ENCODE measurements around the gene TMOD2.
"Not testable (repeated sequence)": the region's sequence is repeated elsewhere in the genome, so short reads cannot be mapped to it uniquely, and the experiment has no call there.

Gene TMOD2

DNA sequence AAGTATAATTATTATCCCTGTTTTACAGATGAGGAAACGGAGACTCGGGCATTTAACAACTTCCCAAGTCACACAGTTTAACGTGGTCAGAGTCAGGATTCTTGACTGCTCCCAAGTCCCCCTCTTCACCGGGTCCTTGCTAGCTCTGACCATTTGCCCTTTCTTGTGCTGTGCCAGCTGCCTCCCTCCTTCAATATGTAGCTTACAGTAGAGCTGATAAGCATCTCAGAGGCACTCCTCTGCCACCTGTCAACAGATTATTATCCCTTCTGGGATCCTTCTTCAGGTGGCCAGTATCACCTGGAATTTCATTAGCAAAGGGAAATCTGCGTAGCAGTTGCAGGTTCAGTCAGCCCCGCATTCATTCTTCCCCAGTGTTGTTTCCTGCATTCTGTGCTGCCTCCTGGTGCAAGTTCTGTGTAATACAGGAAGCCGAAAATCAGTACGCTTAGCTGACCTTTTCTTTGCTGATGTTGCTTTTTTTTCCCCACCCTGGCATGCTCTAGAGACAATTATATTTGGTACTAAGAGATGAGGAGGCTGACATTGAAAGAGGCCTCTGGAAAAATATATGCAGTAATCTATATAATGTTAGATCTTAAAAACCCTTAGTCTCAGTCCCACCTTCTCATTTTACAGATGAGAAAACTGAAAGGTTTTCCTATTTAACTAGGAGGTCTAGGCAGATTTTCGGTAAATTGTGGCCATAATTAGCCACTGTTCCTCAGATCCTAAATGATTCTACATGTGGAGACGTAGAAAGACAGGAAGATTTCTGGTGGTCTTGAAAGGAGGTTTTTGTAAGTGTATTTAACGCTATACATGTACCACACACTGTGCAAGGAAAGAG, 24.8 kb downstream of the TMOD2 start:
- peak; percentile 23 for DNase-seq (ENCODE audit: low read depth)

DNA sequence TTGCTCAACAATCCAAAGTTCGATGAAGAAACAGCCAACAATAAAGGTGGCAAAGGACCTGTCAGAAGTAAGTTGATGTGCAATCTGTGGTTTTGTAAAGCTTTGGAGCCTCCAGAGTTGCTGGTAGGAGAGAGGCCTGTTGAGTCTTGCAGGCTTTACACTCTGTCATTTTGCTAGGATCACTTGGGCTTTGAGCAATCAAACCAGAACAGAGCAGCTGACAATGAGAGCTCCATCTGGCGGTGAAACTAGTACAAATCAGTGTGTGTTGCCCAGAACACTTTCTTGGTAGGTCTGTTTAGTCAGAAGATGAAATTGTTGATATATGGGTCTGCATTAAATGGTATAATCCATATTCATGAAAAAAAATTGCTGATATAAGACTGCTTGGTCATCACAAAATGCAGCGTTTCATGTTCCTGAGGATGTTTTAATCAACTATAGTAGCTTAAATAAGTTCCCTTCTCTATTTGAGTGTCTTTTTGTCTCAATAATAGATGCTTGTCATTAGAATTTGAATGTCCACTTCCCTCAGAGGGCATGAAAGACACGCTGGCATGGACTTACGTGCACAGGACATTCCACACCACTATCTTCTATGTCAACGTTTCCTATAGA, 25.7 kb downstream of the TMOD2 start:
- DNase-seq (ENCODE audit: low read depth), result peak; percentile 63

DNA sequence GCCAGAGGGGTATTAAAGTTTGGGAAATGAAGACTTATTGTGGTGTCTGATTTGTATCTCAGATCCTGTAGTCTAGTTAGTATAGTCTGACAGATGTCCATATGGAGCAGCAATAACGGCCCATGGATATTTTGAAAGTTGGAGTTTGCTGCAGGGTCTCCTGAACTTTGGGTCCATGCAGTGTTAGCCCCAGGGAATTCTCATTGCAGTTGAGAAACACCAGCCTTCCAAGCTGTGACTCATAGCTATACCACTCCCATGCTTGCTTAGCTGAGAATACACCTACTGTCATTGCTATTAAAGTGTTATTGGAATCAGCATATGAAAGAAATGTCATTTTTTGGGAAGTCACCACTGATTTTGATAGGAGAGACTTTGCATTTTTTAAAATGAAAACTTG, 29.2 kb downstream of the TMOD2 start:
- DNase-seq (ENCODE audit: low read depth), result no peak

DNA sequence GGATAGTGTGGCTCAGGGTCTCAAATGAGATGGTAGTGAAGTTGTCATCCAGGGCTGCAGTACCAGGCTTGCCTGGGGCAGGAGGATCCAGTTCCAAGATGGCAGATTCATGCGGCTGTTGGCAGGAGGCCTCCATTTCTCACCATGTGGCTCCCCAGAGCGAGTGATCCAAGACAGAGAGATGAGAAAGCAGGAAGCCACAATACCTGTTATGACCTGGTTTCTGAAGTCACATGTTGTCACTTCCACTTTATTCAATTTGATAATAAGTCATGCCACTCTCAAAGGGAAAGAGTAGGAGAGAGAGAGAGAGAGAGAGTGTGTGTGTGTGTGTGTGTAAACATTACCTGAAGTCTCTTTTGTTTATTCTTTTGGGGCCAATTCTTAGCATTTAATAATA, 30.1 kb downstream of the TMOD2 start:
- DNase-seq (ENCODE audit: low read depth), result no peak

DNA sequence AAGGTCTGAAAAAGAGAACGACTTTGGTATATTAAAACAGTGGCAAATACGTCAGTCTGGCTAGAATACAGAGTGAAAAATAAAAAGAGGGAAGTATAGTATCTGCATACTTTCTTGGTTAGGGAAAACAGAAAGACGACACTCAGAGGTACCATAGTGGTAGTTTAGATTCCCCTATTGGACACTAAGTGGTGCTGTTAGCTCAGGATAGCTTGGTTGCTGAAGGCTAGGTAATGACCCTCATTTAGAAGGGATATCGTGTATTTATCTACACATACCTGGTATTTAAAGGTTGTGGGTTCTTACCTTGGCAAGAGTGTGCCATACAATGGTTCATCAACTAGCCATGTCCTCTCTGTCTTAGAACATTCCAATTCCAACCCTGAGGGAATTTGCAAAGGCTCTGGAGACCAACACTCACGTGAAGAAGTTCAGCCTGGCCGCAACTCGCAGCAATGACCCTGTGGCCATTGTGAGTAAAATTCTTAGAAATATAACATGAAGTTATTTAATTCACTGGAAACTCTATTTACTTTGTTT, 31.0 kb downstream of the TMOD2 start:
- no peak for DNase-seq (ENCODE audit: low read depth)

DNA sequence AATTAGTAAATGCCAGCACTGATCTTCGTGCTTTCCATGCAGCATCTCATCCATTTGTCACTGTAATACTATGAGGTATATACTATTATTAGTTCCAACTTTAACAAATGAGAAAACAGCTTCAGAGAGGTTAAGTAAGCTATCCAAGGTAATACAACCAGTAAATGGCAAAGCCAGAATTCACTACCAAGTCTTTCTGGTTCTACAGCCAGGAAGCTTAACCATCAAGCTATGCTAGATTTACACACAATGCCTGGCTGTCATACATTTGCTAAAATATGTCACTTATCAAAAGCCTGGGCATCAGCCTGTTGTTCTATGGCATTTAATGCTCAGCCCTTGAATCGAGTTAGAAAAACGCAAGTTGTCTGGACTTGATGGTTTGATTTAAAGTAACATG, 32.6 kb downstream of the TMOD2 start:
- no peak for DNase-seq (ENCODE audit: low read depth)

DNA sequence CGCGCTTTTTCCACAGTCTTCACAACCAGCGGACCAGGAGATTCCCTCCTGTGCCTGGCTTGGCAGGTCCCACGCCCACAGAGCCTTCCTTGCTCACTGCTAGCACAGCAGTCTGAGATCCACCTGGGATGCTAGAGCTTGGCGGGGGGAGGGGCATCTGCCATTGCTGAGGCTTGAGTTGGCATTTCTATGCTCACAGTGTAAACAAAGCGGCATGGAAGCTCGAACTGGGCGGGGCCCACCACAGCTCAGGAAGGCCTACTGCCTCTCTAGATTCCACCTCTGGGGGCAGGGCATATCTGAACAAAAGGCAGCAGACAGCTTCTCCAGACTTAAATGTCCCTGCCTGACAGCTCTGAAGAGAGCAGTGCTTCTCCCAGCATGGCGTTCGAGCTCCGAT, 35.7 kb downstream of the TMOD2 start:
- DNase-seq (ENCODE audit: low read depth), result not testable (repeated sequence)

DNA sequence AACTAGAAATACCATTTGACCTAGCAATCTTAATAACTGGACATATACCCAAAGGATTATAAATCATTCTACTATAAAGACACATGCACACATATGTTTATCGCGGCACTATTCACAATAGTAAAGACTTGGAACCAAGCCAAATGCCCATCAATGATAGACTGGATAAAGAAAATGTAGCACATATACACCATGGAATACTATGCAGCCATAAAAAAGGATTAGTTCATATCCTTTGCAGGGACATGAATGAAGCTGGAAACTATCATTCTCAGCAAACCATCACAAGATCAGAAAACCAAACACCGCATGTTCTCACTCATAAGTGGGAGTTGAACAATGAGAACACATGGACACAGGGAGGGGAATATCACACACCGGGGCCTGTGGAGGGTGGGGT, 41.1 kb downstream of the TMOD2 start:
- DNase-seq (ENCODE audit: low read depth), result not testable (repeated sequence)

DNA sequence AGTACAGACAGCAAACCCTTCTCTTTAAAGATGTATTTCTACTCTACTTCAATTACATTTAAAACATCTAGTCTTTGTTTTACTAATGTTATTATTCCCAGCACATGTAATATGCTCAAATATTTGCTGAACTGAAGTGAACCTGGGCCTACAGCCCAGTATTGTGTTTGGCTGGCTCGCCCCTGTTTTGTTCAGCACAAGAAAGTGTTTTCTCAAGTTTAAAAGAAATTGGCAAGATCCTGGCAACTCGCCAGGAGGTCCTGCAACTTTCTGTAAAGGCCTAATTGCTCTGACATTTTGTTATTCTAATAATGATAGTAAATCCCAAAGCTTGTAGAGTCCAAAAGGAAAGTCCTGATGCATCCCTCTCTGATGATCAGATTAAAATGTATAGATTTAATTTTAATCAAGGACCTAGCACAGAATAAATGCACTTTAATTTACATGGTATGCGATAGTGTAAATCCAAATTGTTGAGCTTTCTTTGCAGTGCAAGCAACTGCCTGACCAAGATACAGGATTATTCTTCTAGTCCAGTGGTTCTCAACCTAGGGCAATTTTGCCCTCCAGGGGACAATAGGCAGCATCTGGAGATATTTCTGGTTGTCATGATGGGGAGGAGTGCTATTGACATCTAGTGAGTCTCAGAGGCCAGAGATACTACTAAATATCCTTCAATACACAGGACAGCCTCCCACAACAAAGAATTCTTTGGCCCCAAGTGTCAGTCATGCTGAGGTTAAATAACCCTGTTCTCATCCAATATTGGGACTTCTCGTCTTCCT, 42.3 kb downstream of the TMOD2 start:
- peak; percentile 78 for DNase-seq (ENCODE audit: low read depth)

DNA sequence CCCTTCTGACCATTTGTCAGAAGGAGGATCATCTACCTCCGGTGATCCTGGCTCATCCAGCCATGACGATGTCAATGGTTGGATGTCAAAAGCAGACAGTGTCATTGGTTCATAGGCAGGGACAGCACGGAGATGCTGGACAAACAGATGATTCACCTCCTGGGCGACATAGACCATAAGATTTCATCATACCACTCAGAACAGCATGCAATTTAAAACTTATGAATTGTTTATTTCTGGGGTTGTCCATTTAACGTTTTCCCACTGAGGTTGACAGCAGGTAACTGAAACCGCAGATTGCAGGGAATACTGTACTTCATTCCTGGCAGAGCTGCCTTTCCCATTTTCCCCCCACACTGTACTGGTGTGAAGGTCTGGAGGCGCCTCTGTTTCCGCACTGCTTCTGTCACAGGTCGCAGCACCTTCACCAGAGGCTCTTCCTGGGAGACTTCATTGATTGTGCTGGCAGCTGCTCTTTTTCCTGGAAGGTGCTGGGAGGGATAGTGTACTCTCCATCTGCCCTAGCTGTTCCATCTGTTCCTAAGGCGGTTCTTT, 45.5 kb downstream of the TMOD2 start:
- peak; percentile 27 for DNase-seq (ENCODE audit: low read depth)

DNA sequence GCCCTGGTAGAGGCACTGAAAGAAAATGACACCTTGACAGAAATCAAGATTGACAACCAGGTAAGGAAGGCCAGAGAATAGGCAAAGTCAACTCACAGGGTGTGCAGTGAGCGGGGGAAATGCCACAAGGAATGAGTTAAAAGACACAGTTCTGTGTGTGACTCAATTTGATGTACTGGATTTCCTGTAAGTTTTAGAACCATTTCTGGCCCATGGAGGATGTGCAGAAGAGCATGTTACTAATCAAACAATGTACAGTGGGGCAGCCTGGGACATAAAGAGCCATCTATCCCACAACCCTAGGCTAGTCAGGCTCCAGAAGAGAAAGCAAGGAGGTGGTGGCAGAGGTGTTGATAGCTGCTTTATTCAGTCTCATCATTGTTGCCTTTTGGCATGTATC, 46.9 kb downstream of the TMOD2 start:
- no peak for DNase-seq (ENCODE audit: low read depth)

DNA sequence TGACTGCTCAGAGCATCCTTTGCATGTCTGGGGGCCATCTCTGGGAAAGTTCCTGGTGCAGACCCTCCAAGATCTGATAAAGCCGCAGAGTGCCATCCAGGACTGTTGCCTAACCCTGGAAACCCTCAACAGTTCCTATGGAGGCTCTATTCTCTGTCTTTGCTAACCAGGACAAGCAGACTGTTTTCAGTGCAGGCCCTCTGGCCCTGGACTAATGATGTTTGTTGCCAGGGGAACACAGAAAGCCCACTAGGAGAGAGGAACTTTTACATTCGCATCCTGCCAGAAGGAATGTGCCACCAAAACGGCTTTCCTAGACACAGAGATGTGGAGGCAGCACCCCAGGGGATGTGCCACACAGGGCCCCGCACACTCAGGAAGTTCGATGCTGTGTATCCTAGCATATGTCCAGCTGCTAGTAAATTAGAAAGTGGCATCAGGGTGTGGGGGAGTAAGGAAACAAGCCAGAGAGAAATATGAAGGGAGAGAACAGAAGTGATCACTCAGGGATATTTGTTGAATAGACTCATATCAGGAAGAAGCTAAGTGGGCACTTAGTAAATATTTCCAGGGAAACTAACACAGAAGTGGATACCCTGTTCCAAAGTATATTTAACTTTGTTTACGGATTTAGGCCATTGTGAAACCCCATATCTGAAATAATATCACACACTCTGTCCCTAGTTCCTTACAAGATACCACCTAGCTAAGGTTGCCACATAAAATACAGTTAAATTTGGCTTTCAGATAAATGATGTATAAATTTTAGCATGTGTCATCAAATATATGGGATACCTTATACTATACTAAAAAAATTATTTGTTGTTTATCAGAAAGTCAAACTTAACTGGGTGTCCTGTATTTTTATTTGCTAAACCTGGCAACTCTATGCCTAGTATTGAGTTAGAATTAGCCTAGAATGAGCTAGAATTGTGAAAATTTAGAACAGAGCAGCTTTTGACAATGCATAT, 48.2 kb downstream of the TMOD2 start:
- no peak for DNase-seq (ENCODE audit: low read depth)

DNA sequence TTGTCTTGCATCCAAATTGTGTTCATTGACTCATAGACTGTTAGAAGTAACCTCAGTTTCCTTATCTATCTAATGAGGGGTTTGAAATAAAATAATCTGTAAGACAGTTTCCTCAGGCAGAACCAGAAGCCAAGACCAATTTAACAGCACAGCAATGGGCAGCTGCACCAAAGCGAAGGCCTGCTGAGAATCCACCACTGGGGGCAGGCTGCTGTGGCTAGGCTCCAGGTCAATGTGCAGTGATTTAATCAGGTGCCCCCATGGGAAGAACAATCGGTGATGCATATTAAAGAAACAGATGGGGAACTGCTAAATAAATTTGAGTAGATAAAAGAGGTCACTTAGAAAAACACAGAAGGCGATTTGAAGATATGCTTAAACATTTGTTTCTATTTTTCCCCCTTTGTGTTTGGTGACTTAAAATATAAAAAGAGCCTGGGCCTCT, 50.0 kb downstream of the TMOD2 start:
- no peak for DNase-seq (ENCODE audit: low read depth)

DNA sequence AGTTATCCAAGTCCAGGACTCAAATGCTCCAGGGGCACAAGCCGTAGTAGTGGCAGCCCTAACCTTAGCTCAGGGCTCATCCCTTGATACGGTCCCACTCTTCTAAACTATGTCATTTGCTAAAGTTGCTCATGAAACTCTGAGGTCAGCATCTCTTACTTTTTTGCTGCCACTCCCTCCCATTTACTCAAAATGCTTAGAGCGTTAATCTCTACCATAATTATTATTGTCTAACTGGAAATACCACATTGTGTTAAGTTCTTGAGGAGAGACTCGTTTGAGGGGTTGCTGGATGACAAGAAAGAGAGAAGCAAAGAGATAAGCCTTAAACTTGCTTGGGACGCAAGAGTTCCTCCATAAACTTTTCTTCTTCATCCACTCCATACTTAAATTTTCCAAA, 51.2 kb downstream of the TMOD2 start:
- DNase-seq (ENCODE audit: low read depth), result no peak

DNA sequence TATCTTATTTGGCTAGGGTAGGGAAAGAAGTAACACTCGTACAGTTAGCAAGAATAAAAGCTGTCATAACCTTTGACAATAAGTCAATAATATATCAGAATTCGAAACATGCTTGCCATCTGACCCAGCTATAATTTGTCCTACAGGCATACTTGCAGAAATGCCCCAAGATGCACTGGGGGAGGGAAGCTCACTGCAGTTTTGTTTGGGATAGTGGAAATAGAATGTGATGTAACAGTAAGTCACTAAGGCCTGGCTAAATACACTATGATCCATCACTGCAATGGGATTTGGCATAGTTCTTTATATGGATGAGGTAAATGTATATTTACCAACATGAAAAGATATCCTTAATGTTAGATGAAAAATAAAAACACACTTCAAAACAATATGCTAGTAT, 52.6 kb downstream of the TMOD2 start:
- DNase-seq (ENCODE audit: low read depth), result no peak

DNA sequence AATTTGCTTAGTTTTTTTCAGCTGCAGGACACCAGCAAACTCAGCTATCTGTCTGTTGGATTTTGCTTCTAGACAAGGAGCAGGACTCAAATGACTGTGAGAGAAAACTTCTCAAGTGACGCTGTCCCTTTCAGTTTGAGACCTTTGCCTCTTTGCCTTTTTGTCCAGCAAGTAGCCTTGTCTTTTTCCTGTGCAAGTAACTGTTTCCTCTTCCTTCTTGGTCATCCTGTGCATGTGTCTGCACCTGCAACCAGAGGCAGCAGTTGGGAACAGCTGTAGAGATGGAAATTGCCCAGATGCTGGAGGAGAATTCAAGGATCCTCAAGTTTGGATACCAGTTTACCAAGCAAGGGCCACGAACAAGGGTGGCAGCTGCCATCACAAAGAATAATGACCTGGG, 54.7 kb downstream of the TMOD2 start:
- no peak for DNase-seq (ENCODE audit: low read depth)

DNA sequence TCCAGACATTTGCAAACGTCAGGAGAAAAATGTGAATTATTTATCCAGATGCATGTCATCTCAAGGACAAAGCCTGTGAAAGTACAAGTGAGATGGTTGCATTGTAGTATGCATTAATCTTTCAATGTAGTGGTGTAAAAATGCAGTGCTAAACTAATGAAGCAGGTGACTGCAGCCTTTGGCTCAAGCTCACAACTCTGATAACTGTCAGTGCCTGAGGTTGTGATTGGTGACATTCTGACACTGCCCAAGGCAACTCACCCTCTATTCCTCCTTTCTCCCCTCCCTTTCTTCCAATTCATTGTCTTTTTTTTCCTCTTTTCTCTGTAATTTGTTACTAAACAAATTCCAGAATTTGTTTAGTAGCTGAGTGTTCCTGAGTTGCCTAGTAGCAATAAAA, 58.1 kb downstream of the TMOD2 start:
- DNase-seq (ENCODE audit: low read depth), result no peak

DNA sequence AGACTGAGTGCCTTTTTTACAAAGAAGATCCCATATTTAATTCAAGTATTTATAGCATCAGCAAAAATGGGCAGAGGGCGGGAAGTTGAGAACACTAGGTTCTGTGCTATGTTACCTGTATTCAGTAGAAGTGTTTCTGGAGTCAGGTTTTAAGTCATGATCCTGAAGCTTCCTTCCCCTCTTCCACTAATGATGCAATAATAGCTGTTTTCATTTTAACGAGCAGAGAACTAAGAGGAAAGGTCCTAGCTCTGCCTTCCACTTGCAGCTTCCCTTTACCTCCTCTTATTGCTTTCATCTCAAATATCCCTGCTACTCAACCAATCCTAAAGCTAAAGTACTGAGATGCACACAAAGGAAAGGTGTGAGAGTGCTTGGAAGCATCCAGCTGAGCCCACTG, 61.2 kb downstream of the TMOD2 start:
- DNase-seq (ENCODE audit: low read depth), result no peak

DNA sequence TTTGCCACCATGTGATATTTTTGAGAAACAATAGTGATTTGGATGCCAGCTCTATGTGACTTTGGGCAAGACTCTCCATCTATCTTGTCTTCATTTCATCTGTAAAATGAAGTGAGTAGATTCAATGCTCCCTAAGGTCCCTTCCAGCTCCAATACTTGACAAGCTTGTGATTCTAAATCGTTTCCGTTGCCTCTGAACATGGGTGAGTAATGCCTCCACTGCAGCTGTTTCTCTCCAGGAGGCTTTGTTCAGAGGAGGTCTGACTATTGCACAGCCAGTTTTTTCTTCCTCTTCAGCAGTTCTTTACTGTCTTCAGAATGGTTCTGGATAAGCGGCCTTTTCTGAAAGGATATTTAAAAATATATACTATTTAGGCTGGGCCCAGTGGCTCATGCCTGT, 63.2 kb downstream of the TMOD2 start:
- DNase-seq (ENCODE audit: low read depth), result no peak

DNA sequence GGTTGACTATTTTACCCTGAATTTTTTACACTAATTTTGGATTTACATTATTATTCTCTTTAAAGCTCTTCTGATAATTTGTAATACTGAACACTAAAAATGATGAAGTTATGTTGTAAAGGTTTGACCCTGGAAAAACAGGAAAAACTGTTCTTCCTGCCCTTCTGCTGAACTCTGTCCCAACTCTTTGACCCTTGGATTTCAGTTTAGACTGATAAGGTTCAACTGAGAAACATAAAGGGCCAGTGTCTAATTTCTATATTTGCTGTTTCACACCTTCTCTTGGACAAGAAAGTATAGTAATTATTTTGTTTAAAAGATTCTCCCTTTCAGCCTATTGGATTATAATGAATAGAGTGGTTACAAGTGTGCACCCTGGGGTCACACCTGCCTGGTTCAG, 65.2 kb downstream of the TMOD2 start:
- DNase-seq (ENCODE audit: low read depth), result no peak

DNA sequence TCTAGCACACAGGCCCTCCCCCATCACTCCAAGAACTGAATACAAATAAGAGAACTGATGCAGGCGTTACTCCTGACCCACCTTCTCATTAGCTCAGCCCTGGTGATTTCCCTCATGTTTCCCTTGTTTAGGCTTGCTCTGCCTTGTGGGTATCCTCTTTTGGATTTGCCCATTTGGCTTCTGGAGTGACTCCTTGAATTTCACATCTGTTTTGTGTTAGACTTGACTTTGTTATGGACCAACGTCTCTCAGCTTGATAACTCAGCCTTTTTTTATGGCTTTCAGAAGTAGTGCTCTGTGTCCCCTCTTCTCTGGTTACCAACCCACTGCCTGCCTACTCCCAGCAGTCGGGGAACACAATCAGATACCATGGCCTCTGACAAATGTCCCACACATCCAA, 66.8 kb downstream of the TMOD2 start:
- DNase-seq (ENCODE audit: low read depth), result peak; percentile 54
